Effector CD8-positive, alpha-beta T cell (primary cell): ENCODE results near the gene NPEPPS.
A peak's percentile ranks its signal among the peaks of the same experiment; 100 is the strongest.
"Not testable (repeated sequence)": the region's sequence is repeated elsewhere in the genome, so short reads cannot be mapped to it uniquely, and the experiment has no call there.

Experiments used
- DNase-seq: peaks from one replicate; lab custom pipeline; 2025; lab: John Stamatoyannopoulos, UW
- total RNA-seq, 4 experiments: gene quantifications; one replicate each; lab custom pipeline; 2026; lab: John Stamatoyannopoulos, UW

The NPEPPS gene
- total RNA-seq: 83.5 to 113 (median 93.3) reads per million in 4 experiments

GRCh38 chr17:47530557-47531232 lies at the start of gene NPEPPS:
NPEPPS (plus strand) TSS chr17:47531108; CDS start chr17:47531301, 193 bp downstream.
- peak; percentile 81 for DNase-seq

GRCh38 chr17:47491841-47492212 lies 39.1 kb upstream of the NPEPPS start:
- DNase-seq: not testable (repeated sequence)

- not testable (repeated sequence) for DNase-seq
Observed at GRCh38 chr17:47499074-47499473, 31.8 kb upstream of the NPEPPS start.

GRCh38 chr17:47499494-47499893 lies 31.4 kb upstream of the NPEPPS start:
- DNase-seq: not testable (repeated sequence)

- DNase-seq: not testable (repeated sequence)
Observed at GRCh38 chr17:47500620-47501019, 30.3 kb upstream of the NPEPPS start.

- DNase-seq: not testable (repeated sequence)
Observed at GRCh38 chr17:47502122-47502731, 28.7 kb upstream of the NPEPPS start.

GRCh38 chr17:47502776-47503455 lies 28.0 kb upstream of the NPEPPS start:
- DNase-seq: not testable (repeated sequence)

- DNase-seq: not testable (repeated sequence)
Observed at GRCh38 chr17:47511701-47512146, 19.2 kb upstream of the NPEPPS start.

- DNase-seq: not testable (repeated sequence)
Observed at GRCh38 chr17:47513301-47513700, 17.6 kb upstream of the NPEPPS start.

- not testable (repeated sequence) for DNase-seq
Observed at GRCh38 chr17:47518880-47519279, 12.0 kb upstream of the NPEPPS start.

- not testable (repeated sequence) for DNase-seq
Observed at GRCh38 chr17:47519365-47519764, 11.5 kb upstream of the NPEPPS start.

- not testable (repeated sequence) for DNase-seq
Observed at GRCh38 chr17:47520279-47520678, 10.6 kb upstream of the NPEPPS start.

GRCh38 chr17:47521434-47521833 lies 9.5 kb upstream of the NPEPPS start:
- not testable (repeated sequence) for DNase-seq

GRCh38 chr17:47522341-47522740 lies 8.6 kb upstream of the NPEPPS start:
- DNase-seq: not testable (repeated sequence)

GRCh38 chr17:47531233-47531820 lies 419 bp downstream of the NPEPPS start:
- not testable (repeated sequence) for DNase-seq

- not testable (repeated sequence) for DNase-seq
Observed at GRCh38 chr17:47539085-47539484, 8.2 kb downstream of the NPEPPS start.

GRCh38 chr17:47541676-47542075 lies 10.8 kb downstream of the NPEPPS start:
- DNase-seq: not testable (repeated sequence)

GRCh38 chr17:47544327-47544726 lies 13.4 kb downstream of the NPEPPS start:
- not testable (repeated sequence) for DNase-seq

- DNase-seq: not testable (repeated sequence)
Observed at GRCh38 chr17:47554733-47555132, 23.8 kb downstream of the NPEPPS start.

- DNase-seq: not testable (repeated sequence)
Observed at GRCh38 chr17:47556108-47556507, 25.2 kb downstream of the NPEPPS start.

GRCh38 chr17:47560517-47561043 lies 29.7 kb downstream of the NPEPPS start:
- not testable (repeated sequence) for DNase-seq
